Measurements from ENCODE around the gene ANXA2. TPM values are rescaled to one million over a fixed set of nuclear protein-coding genes. Genes with fewer than 3 reads are reported as not detected.

Gene ANXA2
- total and polyA plus RNA-seq, 10 of the 15 experiments (the other 5 are each of a cell fraction or from before 2014, with no cell fraction given), result 135 to 540 (median 281) TPM

DNA sequence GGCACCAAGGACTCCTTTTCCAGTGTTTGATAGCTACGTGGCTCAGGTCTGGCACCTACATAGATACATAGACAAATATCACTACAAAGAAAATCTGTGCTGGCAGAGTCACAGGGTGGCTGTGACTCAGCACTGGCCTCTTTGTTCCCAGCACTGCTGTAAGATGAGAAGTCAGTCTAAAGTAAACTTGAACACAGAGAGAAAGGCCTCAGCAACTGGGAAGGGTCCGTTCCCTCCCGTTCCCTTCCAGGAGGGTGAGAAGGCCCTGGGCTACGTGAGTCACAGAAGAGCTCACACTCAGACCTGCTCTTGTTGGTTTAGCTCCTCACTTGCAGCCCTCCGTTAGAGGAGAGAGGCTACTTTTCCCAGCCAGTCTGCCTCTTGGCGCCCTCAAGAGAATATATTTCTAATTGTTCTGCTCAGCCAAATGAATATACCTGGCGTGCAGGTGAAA is 23.1 kb downstream of the ANXA2 start:
- ATAC-seq, result no peak
- intact Hi-C loops (cut with micrococcal nuclease; ENCODE audit: unreplicated experiment), result no loop called here
- no peak overlapping the region for H3K27ac ChIP-seq (ENCODE audit: control insufficient read depth, insufficient read depth)
- WGBS (ENCODE audit: insufficient coverage, insufficient replicate concordance, low lambda C conversion rate, missing lambda C conversion rate), result 95% methylated on average over 7 of the region's 7 CpGs
- no peaks in the 10 kb centered on the region for H3K79me2 ChIP-seq (ENCODE audit: control insufficient read depth, insufficient read depth, low read length)
- no peak for FAIRE-seq
- TF ChIP-seq MTA2 (IDR thresholded peaks at IDR 0.05; ENCODE audit: low read depth) (no peak), RBBP5 (conservative IDR thresholded peaks at IDR 0.05) (no peak), SMARCA5 (IDR thresholded peaks at IDR 0.05) (no peak), BACH1 (IDR thresholded peaks at IDR 0.05; ENCODE audit: borderline replicate concordance) (no peak)
- no peaks in the 10 kb centered on the region for H3K4me1 ChIP-seq (ENCODE audit: control insufficient read depth, insufficient read depth, low read length)
- SMC1A ChIA-PET (ENCODE audit: uncharacterized antibody, unreplicated experiment), result interaction anchor here (1.0 to 1.4 kb wide), 2 partner anchors 11 to 542 kb away, joined by 3 read pairs; no protein-coding TSS in a partner anchor
- no TSS peak for BruUV-seq (replicated peaks)
- in situ Hi-C loops (cut with MboI), result loop anchor here (25.0 kb wide), 1 partner anchor 1463 kb away; no protein-coding TSS in a partner anchor
- H2AFZ ChIP-seq (ENCODE audit: control insufficient read depth, low read depth, low read length), result no peak overlapping the region
- peaks cover 0 to 17% of the 10 kb centered on the region in 2 experiments; a peak in 3 of 4 replicates for H3K36me3 ChIP-seq (ENCODE audit: control insufficient read depth in 2 of 2, insufficient read depth in 2 of 2, low read length in 1 of 2)
- CTCF ChIA-PET, result interaction anchor here (1.2 to 2.0 kb wide), 2 partner anchors 10 to 146 kb away, joined by 3 to 8 read pairs; no protein-coding TSS in a partner anchor
- H3K4me2 ChIP-seq (ENCODE audit: control insufficient read depth, insufficient read depth), result no peak overlapping the region
- no peak for DNase-seq (ENCODE audit: low read depth, low spot score)
- no peak overlapping the region for H3K4me3 ChIP-seq
- H3K27me3 ChIP-seq (replicated peaks in 1 of 2; ENCODE audit: control insufficient read depth in 2 of 2, insufficient read depth in 2 of 2, low read length in 1 of 2), result no peaks in the 10 kb centered on the region
- no peak overlapping the region for H3K9ac ChIP-seq (ENCODE audit: control insufficient read depth, insufficient read depth, low read length)
- H3K9me3 ChIP-seq (replicated peaks; ENCODE audit: control insufficient read depth, insufficient read depth, low read length), result no peaks in the 10 kb centered on the region
- RAD21 ChIA-PET (ENCODE audit: unreplicated experiment), result interaction anchor here (1.0 kb wide), 1 partner anchor 48 kb away, joined by 3 read pairs; no protein-coding TSS in a partner anchor
- POLR2A ChIA-PET, result no interaction called here
- no peaks in the 10 kb centered on the region for H4K20me1 ChIP-seq (ENCODE audit: control insufficient read depth, insufficient read depth)

- CTCF ChIA-PET, result interaction anchor here (1.2 to 2.0 kb wide), 2 partner anchors 10 to 146 kb away, joined by 3 to 8 read pairs; no protein-coding TSS in a partner anchor
- WGBS (ENCODE audit: insufficient coverage, insufficient replicate concordance, low lambda C conversion rate, missing lambda C conversion rate), result 93% methylated on average over 4 of the region's 4 CpGs
- FAIRE-seq (no peak), DNase-seq (ENCODE audit: low read depth, low spot score) (no peak), ATAC-seq (no peak)
- Histone ChIP-seq H4K20me1 (ENCODE audit: control insufficient read depth, insufficient read depth) (no peaks in the 10 kb centered on the region), H3K36me3 (ENCODE audit: control insufficient read depth in 2 of 2, insufficient read depth in 2 of 2, low read length in 1 of 2) (peaks cover 0 to 16% of the 10 kb centered on the region in 2 experiments; a peak in 3 of 4 replicates), H3K4me2 (ENCODE audit: control insufficient read depth, insufficient read depth) (no peak overlapping the region), H3K9me3 (replicated peaks; ENCODE audit: control insufficient read depth, insufficient read depth, low read length) (no peaks in the 10 kb centered on the region), H3K27ac (ENCODE audit: control insufficient read depth, insufficient read depth) (no peak overlapping the region), H3K4me1 (ENCODE audit: control insufficient read depth, insufficient read depth, low read length) (no peaks in the 10 kb centered on the region), H2AFZ (ENCODE audit: control insufficient read depth, low read depth, low read length) (no peak overlapping the region), H3K9ac (ENCODE audit: control insufficient read depth, insufficient read depth, low read length) (no peak overlapping the region), H3K4me3 (no peak overlapping the region), H3K79me2 (ENCODE audit: control insufficient read depth, insufficient read depth, low read length) (no peaks in the 10 kb centered on the region), H3K27me3 (replicated peaks in 1 of 2; ENCODE audit: control insufficient read depth in 2 of 2, insufficient read depth in 2 of 2, low read length in 1 of 2) (no peaks in the 10 kb centered on the region)
- TF ChIP-seq E4F1 (IDR thresholded peaks at IDR 0.05; ENCODE audit: borderline replicate concordance, partially characterized antibody), result no peak
- no peak for TF ChIP-seq HDAC2 (IDR thresholded peaks at IDR 0.05)
- no peak for TF ChIP-seq POLR2AphosphoS2 (IDR thresholded peaks at IDR 0.05; ENCODE audit: low read depth, low read length)
- TF ChIP-seq DPF2 (IDR thresholded peaks at IDR 0.05), result no peak
- no peak for TF ChIP-seq ZZZ3 (IDR thresholded peaks at IDR 0.05; ENCODE audit: control insufficient read depth, insufficient read length, low read depth)
- no peak for TF ChIP-seq LARP7 (IDR thresholded peaks at IDR 0.05)
- no peak for TF ChIP-seq HDGF (IDR thresholded peaks at IDR 0.05)
- TF ChIP-seq MEF2A (IDR thresholded peaks at IDR 0.05; ENCODE audit: insufficient read depth, low read depth, low read length), result no peak
- TF ChIP-seq NRF1 (conservative IDR thresholded peaks at IDR 0.05; ENCODE audit: low read depth, low read length), result no peak
- no peak for TF ChIP-seq CHD2 (IDR thresholded peaks at IDR 0.05; ENCODE audit: borderline replicate concordance, low read depth, low read length)
- intact Hi-C loops (cut with micrococcal nuclease; ENCODE audit: unreplicated experiment), result no loop called here
- RAD21 ChIA-PET (ENCODE audit: unreplicated experiment), result interaction anchor here (1.0 kb wide), 1 partner anchor 47 kb away, joined by 3 read pairs; no protein-coding TSS in a partner anchor
- SMC1A ChIA-PET (ENCODE audit: uncharacterized antibody, unreplicated experiment), result interaction anchor here (1.0 to 1.4 kb wide), 2 partner anchors 11 to 543 kb away, joined by 3 read pairs; no protein-coding TSS in a partner anchor
- POLR2A ChIA-PET, result no interaction called here
- BruUV-seq (replicated peaks), result no TSS peak
- in situ Hi-C loops (cut with MboI), result loop anchor here (25.0 kb wide), 1 partner anchor 1463 kb away; no protein-coding TSS in a partner anchor
Measured at GRCh38 chr15:60374209-60374608, 23.6 kb downstream of the ANXA2 start.
